Fibroblast of skin of back (primary cell): ENCODE results near the gene DTHD1.

Experiments
- DNase-seq: peaks from one replicate; pipeline ENCODE4 v3.0.0-alpha.2; 2013

DTHD1 gene

GRCh38 chr4:36316607-36317006, 35.2 kb downstream of the DTHD1 start:
- DNase-seq, result peak; percentile 89

- DNase-seq, result peak; percentile 9
Observed at GRCh38 chr4:36317721-36318120, 36.3 kb downstream of the DTHD1 start.

- no peak for DNase-seq
Observed at GRCh38 chr4:36320117-36320896, 38.9 kb downstream of the DTHD1 start.

DNA sequence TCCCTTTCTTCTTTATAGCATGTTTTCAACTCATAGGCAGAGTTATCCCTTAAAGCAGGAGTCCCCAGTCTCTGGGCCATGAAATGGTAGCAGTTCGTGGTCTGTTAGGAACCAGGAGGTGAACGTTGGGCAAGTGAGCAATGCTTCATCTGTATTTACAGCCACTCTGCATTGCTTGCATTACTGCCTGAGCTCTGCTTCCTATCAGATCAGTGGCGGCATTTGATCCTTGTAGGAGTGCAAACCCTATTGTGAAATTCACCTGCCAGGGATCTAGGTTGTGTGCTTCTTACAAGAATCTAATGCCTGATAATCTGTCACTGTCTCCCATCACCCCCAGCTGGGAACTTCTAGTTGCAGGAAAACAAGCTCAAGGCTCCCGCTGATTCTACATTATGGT, 39.8 kb downstream of the DTHD1 start:
- no peak for DNase-seq

DNA sequence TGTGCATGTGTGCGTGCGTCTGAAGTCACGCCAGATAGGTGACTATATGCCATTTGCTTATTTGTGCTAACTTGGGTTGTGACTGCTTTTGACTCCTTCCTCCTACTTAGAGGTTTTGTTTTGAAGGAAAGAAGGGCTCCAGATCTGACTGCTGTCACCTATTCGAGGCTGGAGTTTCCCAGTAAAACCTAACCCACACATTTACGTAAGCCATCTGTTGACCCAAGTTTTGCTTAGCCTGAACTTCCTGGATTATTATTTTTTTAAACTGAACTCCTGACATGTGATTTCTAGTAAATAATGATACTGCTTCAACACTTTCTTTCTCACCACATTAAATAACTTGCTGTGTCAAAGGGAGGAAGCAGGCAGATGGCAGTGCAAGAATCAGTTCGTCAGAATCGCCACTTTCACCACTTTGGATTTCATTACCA, 41.5 kb downstream of the DTHD1 start:
- DNase-seq, result no peak

DNA sequence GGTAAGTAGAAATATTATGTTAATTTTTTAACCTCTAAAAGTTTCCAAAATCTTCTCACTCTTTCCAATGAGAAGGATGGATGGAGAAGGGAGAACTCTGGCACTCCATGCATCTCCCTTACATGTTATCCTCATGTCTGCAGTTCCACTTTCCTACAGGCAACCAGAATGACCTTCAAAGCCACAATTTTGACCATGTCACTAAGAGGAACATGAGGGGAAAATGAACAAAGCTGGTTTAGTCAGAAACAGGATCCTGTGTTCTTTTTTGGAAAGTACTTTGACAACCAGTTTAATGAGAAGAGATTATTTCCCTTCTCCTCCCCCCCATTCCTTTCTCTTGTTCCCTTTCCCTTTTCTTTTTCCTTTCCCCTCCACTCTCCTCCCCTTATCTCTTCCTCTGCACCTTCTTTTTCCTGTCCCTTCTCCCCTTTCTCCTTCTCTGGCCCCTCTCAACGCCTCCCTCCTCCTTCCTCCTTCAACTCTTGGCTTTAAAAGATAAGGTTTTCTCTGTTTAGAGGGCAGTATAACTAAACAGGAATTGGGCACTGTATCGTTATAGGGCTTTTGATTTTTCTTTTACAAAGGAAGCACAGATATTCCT, 42.5 kb downstream of the DTHD1 start:
- no peak for DNase-seq

DNA sequence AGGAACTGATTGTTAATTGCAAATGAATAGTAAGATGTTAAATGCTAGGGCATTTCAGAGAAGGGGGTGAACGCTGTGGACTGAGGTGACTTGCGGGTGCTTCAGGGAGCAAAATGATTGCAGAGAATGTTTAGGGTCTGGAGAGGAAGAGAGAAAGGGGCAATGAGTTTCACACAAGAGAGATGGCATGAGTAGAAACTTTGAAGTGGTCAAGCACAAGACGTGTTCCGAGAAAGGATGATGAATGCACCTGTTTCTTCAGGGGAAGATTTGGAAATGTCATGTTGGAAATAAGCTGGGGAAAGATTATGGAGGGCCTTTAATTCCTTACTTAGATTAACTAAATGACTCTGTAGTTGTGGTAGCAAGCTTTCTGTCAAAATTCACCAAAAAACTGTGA, 43.4 kb downstream of the DTHD1 start:
- DNase-seq, result no peak

GRCh38 chr4:36325499-36325898, 44.1 kb downstream of the DTHD1 start:
- no peak for DNase-seq

DNA sequence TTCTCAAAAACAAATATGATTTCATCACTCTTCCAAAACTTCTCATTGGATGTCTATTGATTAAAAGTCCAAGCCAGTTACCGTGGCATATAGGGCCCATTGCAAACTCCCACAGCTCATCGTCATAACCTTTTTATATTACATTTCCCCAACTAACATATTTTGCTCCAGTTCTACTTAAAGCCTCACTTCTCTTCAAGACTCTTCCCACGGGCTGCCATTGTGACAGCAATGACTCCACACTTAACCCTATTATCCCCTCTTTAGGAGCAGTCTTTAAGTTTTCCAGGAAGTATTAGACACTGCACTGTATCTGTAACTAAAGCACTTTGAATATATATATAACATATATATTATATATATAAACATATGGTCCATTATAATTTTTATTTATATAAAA, 44.5 kb downstream of the DTHD1 start:
- no peak for DNase-seq

DNA sequence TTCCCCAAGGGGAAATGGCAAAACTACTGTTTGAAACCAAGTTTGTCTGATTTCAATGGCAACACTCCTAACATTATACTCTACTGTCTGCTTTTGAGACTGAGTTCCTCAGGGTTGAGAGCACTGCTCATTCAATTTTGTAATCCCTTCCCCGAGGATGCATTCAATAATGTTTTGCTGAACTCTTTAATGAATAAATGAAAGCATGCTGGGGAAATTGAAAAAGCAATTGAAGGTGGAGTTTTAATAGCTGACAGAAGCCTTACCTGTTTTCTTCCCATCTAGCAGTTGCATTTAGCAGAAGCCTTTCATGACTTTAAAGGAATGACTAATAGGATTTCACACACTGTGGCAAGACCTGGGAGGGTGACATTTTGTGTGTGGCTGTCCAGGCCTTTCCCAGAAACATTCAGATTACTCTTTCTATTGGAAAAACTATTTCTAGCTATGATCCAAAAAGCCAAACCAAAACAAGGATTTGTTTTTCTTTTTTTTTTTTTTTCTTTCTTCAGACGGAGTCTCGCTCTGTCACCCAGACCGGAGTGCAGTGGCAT, 45.1 kb downstream of the DTHD1 start:
- DNase-seq, result no peak

GRCh38 chr4:36327400-36327799, 46.0 kb downstream of the DTHD1 start:
- DNase-seq, result no peak

GRCh38 chr4:36328130-36328529, 46.7 kb downstream of the DTHD1 start:
- no peak for DNase-seq

- no peak for DNase-seq
Observed at GRCh38 chr4:36329228-36329627, 47.8 kb downstream of the DTHD1 start.

DNA sequence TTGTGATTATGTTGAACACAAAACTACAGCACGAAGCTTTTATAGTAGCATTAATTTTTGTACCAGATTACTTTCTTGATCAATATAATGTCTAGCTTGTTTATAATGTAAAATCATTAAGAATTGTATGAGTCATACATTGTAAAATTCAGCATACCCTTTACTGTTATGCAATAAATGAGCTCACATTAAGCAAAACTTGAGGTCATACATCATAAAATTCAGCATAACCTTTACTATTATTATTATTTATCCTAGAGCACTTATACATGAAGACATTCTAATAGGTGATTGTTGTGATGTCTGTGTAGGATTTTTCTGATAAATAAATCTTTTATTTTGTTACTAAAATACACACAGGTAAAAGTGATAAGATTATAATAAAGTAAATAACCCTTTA, 49.4 kb downstream of the DTHD1 start:
- no peak for DNase-seq

DNA sequence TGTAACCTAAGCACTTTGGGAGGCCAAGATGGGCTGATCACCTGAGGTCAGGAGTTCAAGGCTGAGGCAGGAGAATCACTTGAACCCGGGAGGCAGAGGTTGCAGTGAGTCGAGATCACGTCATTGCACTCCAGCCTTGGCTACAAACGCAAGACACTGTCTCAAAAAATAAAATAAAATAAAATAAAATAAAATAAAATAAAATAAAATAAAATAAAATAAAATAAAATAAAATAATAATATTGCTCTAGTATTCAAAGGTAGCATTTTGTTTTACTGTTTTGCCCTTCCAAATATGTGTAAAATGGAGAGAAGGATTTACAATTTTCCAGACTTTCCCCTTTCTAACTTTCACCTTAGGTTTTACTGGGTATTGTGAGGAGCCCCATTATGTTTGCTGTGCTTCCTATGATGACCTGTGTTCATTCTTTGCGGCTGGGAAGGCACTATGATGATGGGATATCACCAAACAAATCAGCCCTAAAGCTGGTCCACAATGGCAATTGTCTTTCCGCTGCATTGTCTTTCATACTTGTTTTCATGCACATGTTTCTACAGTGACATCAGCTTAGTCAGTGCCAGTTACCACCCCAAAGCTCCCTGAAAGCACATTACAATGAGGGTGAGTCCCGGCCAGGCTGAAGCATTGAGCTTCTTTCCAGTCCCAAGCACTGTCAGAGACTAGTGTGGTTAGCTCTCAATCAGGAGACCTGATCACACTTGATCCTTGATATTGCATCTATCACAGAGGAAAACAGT, 50.8 kb downstream of the DTHD1 start:
- peak; percentile 37 for DNase-seq

GRCh38 chr4:36332782-36333131, 51.3 kb downstream of the DTHD1 start:
- no peak for DNase-seq

GRCh38 chr4:36333303-36333877, 52.0 kb downstream of the DTHD1 start:
- no peak for DNase-seq

DNA sequence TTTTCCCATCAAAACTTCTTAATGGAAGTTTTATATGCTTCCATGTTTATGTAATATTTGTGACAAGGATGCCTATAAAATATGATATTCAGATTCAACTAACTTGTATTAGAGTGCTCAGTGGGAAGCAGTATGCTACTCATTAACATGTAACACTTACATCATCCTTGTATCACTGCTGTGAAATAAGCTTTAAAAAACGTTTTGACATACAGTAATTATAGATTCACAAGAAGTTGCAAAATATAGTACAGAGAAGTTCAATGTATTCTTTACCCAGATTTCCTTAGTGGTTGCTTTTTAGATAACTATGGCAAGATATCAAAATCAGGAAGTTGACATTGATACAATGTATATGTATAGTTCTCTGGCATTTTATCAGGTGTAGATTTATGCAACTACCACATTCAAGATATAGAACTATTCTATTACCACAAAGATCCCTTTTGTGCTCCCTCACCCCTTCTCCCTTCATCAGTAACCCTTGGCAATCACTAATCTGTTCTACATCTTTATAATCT, 56.3 kb downstream of the DTHD1 start:
- no peak for DNase-seq

GRCh38 chr4:36338973-36339372, 57.6 kb downstream of the DTHD1 start:
- DNase-seq, result no peak

DNA sequence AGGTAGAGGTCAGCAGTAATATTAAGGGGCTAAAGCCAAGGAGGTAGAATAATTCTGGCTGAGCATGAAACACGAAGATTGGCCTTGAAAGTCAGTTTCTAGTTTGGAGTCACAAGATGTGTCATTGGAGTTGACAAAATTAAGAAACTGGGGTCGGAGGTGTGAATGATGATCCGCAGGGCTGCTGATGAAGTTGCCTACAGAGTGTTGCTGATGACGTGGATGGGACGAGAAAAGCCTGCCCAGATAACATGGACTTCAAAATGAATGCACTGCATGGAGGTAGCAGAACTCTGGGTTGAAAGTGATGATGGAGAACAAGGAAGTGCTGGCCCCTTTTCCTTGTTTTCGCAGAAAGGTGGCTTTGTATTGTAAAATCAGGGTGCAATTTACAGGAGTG, 60.5 kb downstream of the DTHD1 start:
- DNase-seq, result no peak

GRCh38 chr4:36343501-36344175, 62.2 kb downstream of the DTHD1 start:
- no peak for DNase-seq

DNA sequence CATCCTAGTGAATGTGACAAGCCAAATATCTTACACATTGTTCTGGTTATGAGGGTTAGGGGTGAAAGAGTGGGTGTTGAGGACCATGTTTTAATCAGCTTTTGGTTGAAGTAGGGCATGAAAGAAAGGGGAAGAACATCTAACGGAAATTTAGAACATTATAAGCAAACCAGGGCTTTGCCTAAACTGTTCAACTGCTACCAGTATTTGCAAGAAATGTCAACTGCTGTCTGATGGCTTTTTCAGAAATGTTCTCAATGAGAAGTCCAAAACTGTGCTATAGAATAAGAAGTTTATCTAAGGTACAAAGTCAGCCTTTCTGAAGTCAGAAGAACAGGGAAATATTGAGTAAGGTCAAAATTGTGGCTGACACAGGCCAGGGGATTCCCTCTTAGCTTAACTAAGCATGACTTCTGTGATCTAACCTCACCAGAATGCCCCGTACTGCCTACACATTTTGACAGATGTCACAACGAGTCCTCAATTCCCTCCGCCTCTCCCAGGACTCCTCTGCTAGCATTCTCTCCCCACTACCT, 67.1 kb downstream of the DTHD1 start:
- no peak for DNase-seq
